ENCODE measurements around the gene HMGCL. TPM values are rescaled to one million over a fixed set of nuclear protein-coding genes. Genes with fewer than 3 reads are reported as not detected.
"Not testable (repeated sequence)": the region's sequence is repeated elsewhere in the genome, so short reads cannot be mapped to it uniquely, and the experiment has no call there.

The HMGCL gene
- total RNA-seq, 1 experiment from 2014 or later, result 30.4 TPM

DNA sequence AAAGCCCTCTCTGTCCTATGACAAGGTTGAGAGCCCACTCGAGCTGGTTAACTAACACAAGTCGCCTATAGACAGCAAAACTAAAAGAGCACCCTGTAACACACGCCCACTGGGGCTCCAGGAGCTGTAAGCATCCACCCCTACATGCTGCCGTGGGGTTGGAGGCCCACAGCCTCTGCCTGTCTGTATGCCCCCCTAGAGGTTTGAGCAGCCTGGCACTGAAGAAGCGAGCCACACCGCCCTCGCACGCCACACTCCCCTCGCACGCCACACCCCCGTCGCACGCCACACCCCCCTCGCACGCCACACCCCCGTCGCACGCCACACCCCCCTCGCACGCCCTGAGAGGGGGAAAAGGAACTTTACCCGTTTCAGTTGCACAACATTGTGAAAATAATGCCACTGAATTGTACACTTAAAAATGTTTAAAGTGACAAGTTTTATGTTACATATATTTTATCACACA lies 13.2 kb upstream of the HMGCL start:
- no peaks in the 10 kb centered on the region for H3K4me1 Mint-ChIP-seq (ENCODE audit: insufficient read depth, unreplicated experiment)
- H3K27ac Mint-ChIP-seq (ENCODE audit: low read depth, unreplicated experiment), result no peak overlapping the region
- TF ChIP-seq, protein P1, sequence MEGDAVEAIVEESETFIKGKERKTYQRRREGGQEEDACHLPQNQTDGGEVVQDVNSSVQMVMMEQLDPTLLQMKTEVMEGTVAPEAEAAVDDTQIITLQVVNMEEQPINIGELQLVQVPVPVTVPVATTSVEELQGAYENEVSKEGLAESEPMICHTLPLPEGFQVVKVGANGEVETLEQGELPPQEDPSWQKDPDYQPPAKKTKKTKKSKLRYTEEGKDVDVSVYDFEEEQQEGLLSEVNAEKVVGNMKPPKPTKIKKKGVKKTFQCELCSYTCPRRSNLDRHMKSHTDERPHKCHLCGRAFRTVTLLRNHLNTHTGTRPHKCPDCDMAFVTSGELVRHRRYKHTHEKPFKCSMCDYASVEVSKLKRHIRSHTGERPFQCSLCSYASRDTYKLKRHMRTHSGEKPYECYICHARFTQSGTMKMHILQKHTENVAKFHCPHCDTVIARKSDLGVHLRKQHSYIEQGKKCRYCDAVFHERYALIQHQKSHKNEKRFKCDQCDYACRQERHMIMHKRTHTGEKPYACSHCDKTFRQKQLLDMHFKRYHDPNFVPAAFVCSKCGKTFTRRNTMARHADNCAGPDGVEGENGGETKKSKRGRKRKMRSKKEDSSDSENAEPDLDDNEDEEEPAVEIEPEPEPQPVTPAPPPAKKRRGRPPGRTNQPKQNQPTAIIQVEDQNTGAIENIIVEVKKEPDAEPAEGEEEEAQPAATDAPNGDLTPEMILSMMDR (IDR thresholded peaks at IDR 0.05; ENCODE audit: unreplicated experiment), result no peak
- peaks cover under 1% of the 10 kb centered on the region for H3K36me3 Mint-ChIP-seq (ENCODE audit: insufficient read depth, unreplicated experiment)
- DNase-seq (ENCODE audit: unreplicated experiment), result peak; percentile 61
- no peaks in the 10 kb centered on the region for H3K9me3 Mint-ChIP-seq (ENCODE audit: unreplicated experiment)
- intact Hi-C loops (cut with micrococcal nuclease), result no loop called here
- BruUV-seq (replicated peaks), result no TSS peak
- H3K27me3 Mint-ChIP-seq (ENCODE audit: insufficient read depth, unreplicated experiment), result peaks cover 22% of the 10 kb centered on the region
- POLR2A ChIA-PET, result interaction anchor here (0.6 to 1.6 kb wide), 3 partner anchors 11 to 125 kb away, joined by 3 to 5 read pairs (median 4); partner anchors contain the start of gene HMGCL
- CTCF ChIA-PET, result interaction anchor here (0.5 to 1.2 kb wide), 4 partner anchors 22 to 112 kb away, joined by 3 to 4 read pairs (median 3); no protein-coding TSS in a partner anchor
- peak overlapping the region; percentile 67 for H3K4me3 Mint-ChIP-seq (ENCODE audit: unreplicated experiment)

DNA sequence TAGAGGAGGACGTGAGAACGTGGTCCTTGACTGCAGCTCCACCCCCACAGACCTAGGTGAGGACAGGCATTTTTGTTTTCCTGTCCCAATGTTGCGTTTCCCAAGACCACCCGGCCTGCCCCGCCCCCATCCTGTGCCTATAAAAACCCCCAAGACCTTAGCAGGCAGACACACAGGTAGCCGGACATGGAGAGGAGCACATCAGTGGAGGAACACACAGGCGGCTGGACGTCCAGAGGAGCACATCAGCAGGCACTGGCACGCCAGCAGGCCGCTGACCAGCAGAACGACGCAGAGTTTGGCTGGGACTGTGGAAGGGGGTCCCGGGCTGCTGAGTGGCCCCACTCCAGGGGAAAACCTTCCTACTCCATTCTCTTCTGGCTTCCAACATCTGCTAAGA lies 12.7 kb upstream of the HMGCL start:
- H3K27ac Mint-ChIP-seq (ENCODE audit: low read depth, unreplicated experiment), result no peak overlapping the region
- peaks cover 4% of the 10 kb centered on the region for H3K36me3 Mint-ChIP-seq (ENCODE audit: insufficient read depth, unreplicated experiment)
- POLR2A ChIA-PET, result interaction anchor here (0.6 to 1.6 kb wide), 3 partner anchors 11 to 126 kb away, joined by 3 to 5 read pairs (median 4); partner anchors contain the start of gene HMGCL
- peak overlapping the region; percentile 67 for H3K4me3 Mint-ChIP-seq (ENCODE audit: unreplicated experiment)
- peaks cover 22% of the 10 kb centered on the region for H3K27me3 Mint-ChIP-seq (ENCODE audit: insufficient read depth, unreplicated experiment)
- no TSS peak for BruUV-seq (replicated peaks)
- CTCF ChIA-PET, result interaction anchor here (0.5 to 1.1 kb wide), 2 partner anchors 32 to 112 kb away, joined by 3 read pairs; no protein-coding TSS in a partner anchor
- no peak for DNase-seq (ENCODE audit: unreplicated experiment)
- TF ChIP-seq, protein P1 (IDR thresholded peaks at IDR 0.05; ENCODE audit: unreplicated experiment), result no peak
- intact Hi-C loops (cut with micrococcal nuclease), result no loop called here
- no peaks in the 10 kb centered on the region for H3K4me1 Mint-ChIP-seq (ENCODE audit: insufficient read depth, unreplicated experiment)
- no peaks in the 10 kb centered on the region for H3K9me3 Mint-ChIP-seq (ENCODE audit: unreplicated experiment)

DNA sequence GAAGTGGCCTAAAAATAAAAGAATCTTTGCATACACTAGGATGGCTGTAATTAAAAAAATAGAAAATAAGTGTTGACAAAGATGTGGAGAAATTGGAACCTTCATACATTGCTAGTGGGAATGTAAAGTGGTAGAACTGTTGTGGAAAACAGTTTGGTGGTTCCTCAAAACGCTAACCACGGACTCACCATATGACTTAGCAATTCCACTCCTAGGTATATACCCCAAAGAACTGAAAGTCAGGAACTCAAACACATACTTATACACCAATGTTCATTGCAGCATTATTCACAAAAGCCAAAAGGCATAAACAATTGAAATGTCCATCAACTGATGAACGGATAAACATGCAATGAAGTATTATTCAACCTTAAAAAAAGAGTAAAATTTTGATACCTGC lies 10.8 kb upstream of the HMGCL start:
- H3K4me1 Mint-ChIP-seq (ENCODE audit: insufficient read depth, unreplicated experiment), result no peaks in the 10 kb centered on the region
- intact Hi-C loops (cut with micrococcal nuclease), result no loop called here

DNA sequence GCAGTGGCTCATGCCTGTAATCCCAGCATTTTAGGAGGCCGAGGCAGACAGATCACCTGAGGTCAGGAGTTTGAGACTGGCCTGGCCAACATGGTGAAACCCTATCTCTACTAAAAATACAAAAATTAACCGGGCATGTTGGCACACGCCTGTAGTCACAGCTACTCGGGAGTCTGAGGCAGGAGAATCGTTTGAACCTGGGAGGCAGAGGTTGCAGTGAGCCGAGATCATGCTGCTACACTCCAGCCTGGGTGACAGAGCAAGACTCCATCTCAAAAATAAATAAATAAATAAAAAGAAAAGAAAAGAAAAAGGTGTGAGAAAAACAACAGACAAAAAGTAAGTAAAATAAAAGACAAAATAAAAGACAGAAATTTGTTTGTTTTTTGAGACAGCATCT lies 8.9 kb upstream of the HMGCL start:
- peaks cover 22% of the 10 kb centered on the region for H3K27me3 Mint-ChIP-seq (ENCODE audit: insufficient read depth, unreplicated experiment)
- CTCF ChIA-PET; H3K9me3 Mint-ChIP-seq (ENCODE audit: unreplicated experiment); BruUV-seq (replicated peaks); H3K36me3 Mint-ChIP-seq (ENCODE audit: insufficient read depth, unreplicated experiment); intact Hi-C loops (cut with micrococcal nuclease); H3K27ac Mint-ChIP-seq (ENCODE audit: low read depth, unreplicated experiment); H3K4me3 Mint-ChIP-seq (ENCODE audit: unreplicated experiment); DNase-seq (ENCODE audit: unreplicated experiment); H3K4me1 Mint-ChIP-seq (ENCODE audit: insufficient read depth, unreplicated experiment): not testable (repeated sequence)
- POLR2A ChIA-PET, result interaction anchor here (0.6 to 2.5 kb wide), 8 partner anchors 9 to 118 kb away, joined by 3 to 18 read pairs (median 3); partner anchors contain the start of genes HMGCL and PITHD1

More for the DNA sequence above, 10.8 kb upstream of the HMGCL start:
- H3K4me3 Mint-ChIP-seq (ENCODE audit: unreplicated experiment), result no peak overlapping the region
- peaks cover 4% of the 10 kb centered on the region for H3K36me3 Mint-ChIP-seq (ENCODE audit: insufficient read depth, unreplicated experiment)
- TF ChIP-seq, protein P1 (IDR thresholded peaks at IDR 0.05; ENCODE audit: unreplicated experiment), result no peak
- peaks cover 22% of the 10 kb centered on the region for H3K27me3 Mint-ChIP-seq (ENCODE audit: insufficient read depth, unreplicated experiment)
- ChIA-PET POLR2A (no interaction called here), CTCF (no interaction called here)
- BruUV-seq (replicated peaks), result no TSS peak
- no peaks in the 10 kb centered on the region for H3K9me3 Mint-ChIP-seq (ENCODE audit: unreplicated experiment)
- DNase-seq (ENCODE audit: unreplicated experiment), result no peak
- H3K27ac Mint-ChIP-seq (ENCODE audit: low read depth, unreplicated experiment), result no peak overlapping the region

Measured in MCF 10A (cell line).